ENCODE data around the gene NPL.

NPL gene

GRCh38 chr1:182766881-182767645 is 22.5 kb upstream of the NPL start:
- H3K9me3 Mint-ChIP-seq, result no peaks in the 10 kb centered on the region
- no peak overlapping the region for H3K27ac Mint-ChIP-seq
- H3K4me3 Mint-ChIP-seq, result no peak overlapping the region
- H3K27me3 Mint-ChIP-seq, result peaks cover 19% of the 10 kb centered on the region
- H3K4me1 Mint-ChIP-seq (ENCODE audit: low read depth), result no peaks in the 10 kb centered on the region
- no peaks in the 10 kb centered on the region for H3K36me3 Mint-ChIP-seq (ENCODE audit: low read depth)

- Mint-ChIP-seq H3K9me3 (no peaks in the 10 kb centered on the region), H3K4me1 (ENCODE audit: low read depth) (no peaks in the 10 kb centered on the region), H3K36me3 (ENCODE audit: low read depth) (no peaks in the 10 kb centered on the region), H3K27ac (no peak overlapping the region), H3K4me3 (no peak overlapping the region), H3K27me3 (peaks cover 21% of the 10 kb centered on the region)
Measured at GRCh38 chr1:182768963-182769362, 20.6 kb upstream of the NPL start.

- Mint-ChIP-seq H3K9me3 (no peaks in the 10 kb centered on the region), H3K27ac (no peak overlapping the region), H3K36me3 (ENCODE audit: low read depth) (no peaks in the 10 kb centered on the region), H3K27me3 (peaks cover 27% of the 10 kb centered on the region), H3K4me1 (ENCODE audit: low read depth) (no peaks in the 10 kb centered on the region), H3K4me3 (no peak overlapping the region)
Measured at GRCh38 chr1:182770232-182770631, 19.3 kb upstream of the NPL start.

GRCh38 chr1:182771187-182771984 is 18.2 kb upstream of the NPL start:
- H3K9me3 Mint-ChIP-seq, result no peaks in the 10 kb centered on the region
- H3K4me1 Mint-ChIP-seq (ENCODE audit: low read depth), result no peaks in the 10 kb centered on the region
- no peak overlapping the region for H3K4me3 Mint-ChIP-seq
- H3K27me3 Mint-ChIP-seq, result peaks cover 23% of the 10 kb centered on the region
- H3K36me3 Mint-ChIP-seq (ENCODE audit: low read depth), result no peaks in the 10 kb centered on the region
- no peak overlapping the region for H3K27ac Mint-ChIP-seq

- no peaks in the 10 kb centered on the region for H3K9me3 Mint-ChIP-seq
- H3K4me1 Mint-ChIP-seq (ENCODE audit: low read depth), result peaks cover 14% of the 10 kb centered on the region
- no peak overlapping the region for H3K4me3 Mint-ChIP-seq
- no peaks in the 10 kb centered on the region for H3K36me3 Mint-ChIP-seq (ENCODE audit: low read depth)
- H3K27me3 Mint-ChIP-seq, result peaks cover 20% of the 10 kb centered on the region
- no peak overlapping the region for H3K27ac Mint-ChIP-seq
Measured at GRCh38 chr1:182777386-182777785, 12.2 kb upstream of the NPL start.

- Mint-ChIP-seq H3K27me3 (peaks cover 18% of the 10 kb centered on the region), H3K9me3 (no peaks in the 10 kb centered on the region), H3K36me3 (ENCODE audit: low read depth) (no peaks in the 10 kb centered on the region), H3K27ac (no peak overlapping the region), H3K4me1 (ENCODE audit: low read depth) (peaks cover 14% of the 10 kb centered on the region), H3K4me3 (no peak overlapping the region)
Measured at GRCh38 chr1:182778862-182779261, 10.7 kb upstream of the NPL start.

GRCh38 chr1:182779530-182779929 is 10.0 kb upstream of the NPL start:
- Mint-ChIP-seq H3K27me3 (peaks cover 11% of the 10 kb centered on the region), H3K36me3 (ENCODE audit: low read depth) (no peaks in the 10 kb centered on the region), H3K4me3 (no peak overlapping the region), H3K27ac (no peak overlapping the region), H3K9me3 (no peaks in the 10 kb centered on the region), H3K4me1 (ENCODE audit: low read depth) (peaks cover 14% of the 10 kb centered on the region)

GRCh38 chr1:182781841-182782586 is 7.6 kb upstream of the NPL start:
- Mint-ChIP-seq H3K36me3 (ENCODE audit: low read depth) (no peaks in the 10 kb centered on the region), H3K27ac (no peak overlapping the region), H3K9me3 (no peaks in the 10 kb centered on the region), H3K27me3 (peaks cover 8% of the 10 kb centered on the region), H3K4me3 (no peak overlapping the region), H3K4me1 (ENCODE audit: low read depth) (peaks cover 11% of the 10 kb centered on the region)

- peaks cover 13% of the 10 kb centered on the region for H3K27me3 Mint-ChIP-seq
- peaks cover 6% of the 10 kb centered on the region for H3K4me1 Mint-ChIP-seq (ENCODE audit: low read depth)
- no peaks in the 10 kb centered on the region for H3K9me3 Mint-ChIP-seq
- H3K27ac Mint-ChIP-seq, result no peak overlapping the region
- H3K36me3 Mint-ChIP-seq (ENCODE audit: low read depth), result no peaks in the 10 kb centered on the region
- no peak overlapping the region for H3K4me3 Mint-ChIP-seq
Measured at GRCh38 chr1:182782587-182782913, 7.0 kb upstream of the NPL start.

- Mint-ChIP-seq H3K27ac (no peak overlapping the region), H3K4me1 (ENCODE audit: low read depth) (peaks cover 6% of the 10 kb centered on the region), H3K9me3 (no peaks in the 10 kb centered on the region), H3K27me3 (peaks cover 18% of the 10 kb centered on the region), H3K36me3 (ENCODE audit: low read depth) (no peaks in the 10 kb centered on the region), H3K4me3 (no peak overlapping the region)
Measured at GRCh38 chr1:182783068-182783467, 6.5 kb upstream of the NPL start.

GRCh38 chr1:182784556-182785171 is 4.9 kb upstream of the NPL start:
- no peak overlapping the region for H3K27ac Mint-ChIP-seq
- no peak overlapping the region for H3K4me3 Mint-ChIP-seq
- H3K27me3 Mint-ChIP-seq, result peaks cover 15% of the 10 kb centered on the region
- H3K36me3 Mint-ChIP-seq (ENCODE audit: low read depth), result no peaks in the 10 kb centered on the region
- H3K9me3 Mint-ChIP-seq, result no peaks in the 10 kb centered on the region
- peaks cover 18% of the 10 kb centered on the region for H3K4me1 Mint-ChIP-seq (ENCODE audit: low read depth)

GRCh38 chr1:182785181-182785580 is 4.4 kb upstream of the NPL start:
- H3K36me3 Mint-ChIP-seq (ENCODE audit: low read depth), result no peaks in the 10 kb centered on the region
- H3K27me3 Mint-ChIP-seq, result peaks cover 15% of the 10 kb centered on the region
- H3K4me1 Mint-ChIP-seq (ENCODE audit: low read depth), result peaks cover 24% of the 10 kb centered on the region
- H3K27ac Mint-ChIP-seq, result no peak overlapping the region
- no peaks in the 10 kb centered on the region for H3K9me3 Mint-ChIP-seq
- no peak overlapping the region for H3K4me3 Mint-ChIP-seq

GRCh38 chr1:182786223-182786994 is 3.2 kb upstream of the NPL start:
- H3K27me3 Mint-ChIP-seq, result peaks cover 22% of the 10 kb centered on the region
- H3K4me1 Mint-ChIP-seq (ENCODE audit: low read depth), result peaks cover 33% of the 10 kb centered on the region
- H3K36me3 Mint-ChIP-seq (ENCODE audit: low read depth), result no peaks in the 10 kb centered on the region
- no peak overlapping the region for H3K27ac Mint-ChIP-seq
- H3K4me3 Mint-ChIP-seq, result no peak overlapping the region
- no peaks in the 10 kb centered on the region for H3K9me3 Mint-ChIP-seq

GRCh38 chr1:182786995-182787324 is 2.6 kb upstream of the NPL start:
- peaks cover 31% of the 10 kb centered on the region for H3K4me1 Mint-ChIP-seq (ENCODE audit: low read depth)
- H3K27ac Mint-ChIP-seq, result no peak overlapping the region
- H3K27me3 Mint-ChIP-seq, result peaks cover 22% of the 10 kb centered on the region
- no peaks in the 10 kb centered on the region for H3K36me3 Mint-ChIP-seq (ENCODE audit: low read depth)
- H3K4me3 Mint-ChIP-seq, result no peak overlapping the region
- H3K9me3 Mint-ChIP-seq, result no peaks in the 10 kb centered on the region
